IPS-20b (cell line): ENCODE data around the gene PSMB7.

ENCODE experiments used
- H3K27ac ChIP-seq: one replicate; pipeline ENCODE4 v1.5.1; 2013; ENCODE audit warnings: low read length
- H3K27me3 ChIP-seq: 2 replicates; pipeline ENCODE4 v1.6.1; 2013; ENCODE audit warnings: mild to moderate bottlenecking, low read length, inconsistent platforms; ENCODE audit not compliant: insufficient read depth
- H3K36me3 ChIP-seq: 2 replicates; pipeline ENCODE4 v1.6.1; 2013; ENCODE audit warnings: low read depth, mild to moderate bottlenecking, inconsistent platforms, low read length, moderate library complexity; ENCODE audit not compliant: insufficient read depth
- H3K4me1 ChIP-seq: 2 replicates; pipeline ENCODE4 v1.6.1; 2013; ENCODE audit warnings: mild to moderate bottlenecking, control low read depth, inconsistent platforms, low read length, moderate library complexity; ENCODE audit not compliant: insufficient read depth
- H3K4me3 ChIP-seq: 2 replicates; pipeline ENCODE4 v1.5.1; 2013; ENCODE audit warnings: mild to moderate bottlenecking, low read length, inconsistent platforms
- H3K9ac ChIP-seq: 2 replicates; pipeline ENCODE4 v1.6.1; 2013; ENCODE audit warnings: low read depth, mild to moderate bottlenecking, inconsistent platforms, low read length, moderate library complexity
- H3K9me3 ChIP-seq: 2 replicates; pipeline ENCODE4 v1.6.1; 2013; ENCODE audit warnings: mild to moderate bottlenecking, low read depth, low read length, inconsistent platforms; ENCODE audit not compliant: insufficient read depth

The PSMB7 gene

GRCh38 chr9:124351672-124352468 is 63.4 kb downstream of the PSMB7 start:
- H3K9me3 ChIP-seq: no peaks in the 10 kb centered on the region
- H3K9ac ChIP-seq: no peak overlapping the region
- no peaks in the 10 kb centered on the region for H3K27me3 ChIP-seq
- H3K4me1 ChIP-seq: no peaks in the 10 kb centered on the region
- H3K36me3 ChIP-seq: peaks cover 85% of the 10 kb centered on the region
- H3K4me3 ChIP-seq: no peak overlapping the region
- H3K27ac ChIP-seq: no peak overlapping the region

GRCh38 chr9:124350494-124351263 is 64.6 kb downstream of the PSMB7 start:
- peaks cover 78% of the 10 kb centered on the region for H3K36me3 ChIP-seq
- H3K27me3 ChIP-seq: no peaks in the 10 kb centered on the region
- H3K4me3 ChIP-seq: no peak overlapping the region
- H3K27ac ChIP-seq: no peak overlapping the region
- H3K9me3 ChIP-seq: no peaks in the 10 kb centered on the region
- no peaks in the 10 kb centered on the region for H3K4me1 ChIP-seq
- H3K9ac ChIP-seq: no peak overlapping the region

GRCh38 chr9:124349675-124350493 is 65.4 kb downstream of the PSMB7 start:
- no peaks in the 10 kb centered on the region for H3K9me3 ChIP-seq
- no peaks in the 10 kb centered on the region for H3K4me1 ChIP-seq
- no peaks in the 10 kb centered on the region for H3K27me3 ChIP-seq
- H3K36me3 ChIP-seq: peaks cover 72% of the 10 kb centered on the region
- H3K4me3 ChIP-seq: no peak overlapping the region
- no peak overlapping the region for H3K27ac ChIP-seq
- no peak overlapping the region for H3K9ac ChIP-seq

GRCh38 chr9:124349267-124349666 is 66.0 kb downstream of the PSMB7 start:
- Histone ChIP-seq H3K36me3 (peaks cover 68% of the 10 kb centered on the region), H3K27me3 (no peaks in the 10 kb centered on the region), H3K27ac (no peak overlapping the region), H3K4me1 (no peaks in the 10 kb centered on the region), H3K9me3 (no peaks in the 10 kb centered on the region), H3K9ac (no peak overlapping the region), H3K4me3 (no peak overlapping the region)

- peaks cover 64% of the 10 kb centered on the region for H3K36me3 ChIP-seq
- H3K9ac ChIP-seq: no peak overlapping the region
- H3K9me3 ChIP-seq: no peaks in the 10 kb centered on the region
- H3K4me3 ChIP-seq: no peak overlapping the region
- no peaks in the 10 kb centered on the region for H3K4me1 ChIP-seq
- H3K27ac ChIP-seq: no peak overlapping the region
- H3K27me3 ChIP-seq: no peaks in the 10 kb centered on the region
These were observed 66.4 kb downstream of the PSMB7 start for GRCh38 chr9:124348831-124349230.

GRCh38 chr9:124348363-124348762 is 66.9 kb downstream of the PSMB7 start:
- Histone ChIP-seq H3K9me3 (no peaks in the 10 kb centered on the region), H3K4me3 (no peak overlapping the region), H3K9ac (no peak overlapping the region), H3K27ac (no peak overlapping the region), H3K4me1 (peaks cover 4% of the 10 kb centered on the region; the same call in 1 of the 2 replicates), H3K27me3 (no peaks in the 10 kb centered on the region), H3K36me3 (peaks cover 59% of the 10 kb centered on the region)

- peaks cover 55% of the 10 kb centered on the region for H3K36me3 ChIP-seq
- no peak overlapping the region for H3K27ac ChIP-seq
- no peak overlapping the region for H3K9ac ChIP-seq
- no peaks in the 10 kb centered on the region for H3K9me3 ChIP-seq
- no peak overlapping the region for H3K4me3 ChIP-seq
- H3K27me3 ChIP-seq: no peaks in the 10 kb centered on the region
- H3K4me1 ChIP-seq: peaks cover 5% of the 10 kb centered on the region; the same call in 1 of the 2 replicates
These were observed 67.3 kb downstream of the PSMB7 start for GRCh38 chr9:124347968-124348358.

GRCh38 chr9:124347206-124347967 is 67.9 kb downstream of the PSMB7 start:
- peaks cover 50% of the 10 kb centered on the region for H3K36me3 ChIP-seq

GRCh38 chr9:124346347-124347163 is 68.7 kb downstream of the PSMB7 start:
- Histone ChIP-seq H3K4me3 (no peak overlapping the region), H3K27me3 (no peaks in the 10 kb centered on the region), H3K27ac (no peak overlapping the region), H3K4me1 (peaks cover 5% of the 10 kb centered on the region; the same call in 1 of the 2 replicates), H3K9me3 (no peaks in the 10 kb centered on the region), H3K9ac (no peak overlapping the region), H3K36me3 (peaks cover 41% of the 10 kb centered on the region)

More at GRCh38 chr9:124347206-124347967, 67.9 kb downstream of the PSMB7 start:
- Histone ChIP-seq H3K27me3 (no peaks in the 10 kb centered on the region), H3K27ac (no peak overlapping the region), H3K9me3 (no peaks in the 10 kb centered on the region), H3K4me1 (peaks cover 5% of the 10 kb centered on the region; the same call in 1 of the 2 replicates), H3K9ac (no peak overlapping the region), H3K4me3 (no peak overlapping the region)

GRCh38 chr9:124345751-124346281 is 69.4 kb downstream of the PSMB7 start:
- Histone ChIP-seq H3K27me3 (no peaks in the 10 kb centered on the region), H3K9me3 (no peaks in the 10 kb centered on the region), H3K36me3 (peaks cover 34% of the 10 kb centered on the region), H3K4me1 (peaks cover 5% of the 10 kb centered on the region; the same call in 1 of the 2 replicates), H3K27ac (no peak overlapping the region), H3K4me3 (no peak overlapping the region), H3K9ac (no peak overlapping the region)
